NOMO-1 (cell line): ENCODE measurements around the gene MUCL3.
"Not testable (repeated sequence)": the region's sequence is repeated elsewhere in the genome, so short reads cannot be mapped to it uniquely, and the experiment has no call there.

Source experiments
- DNase-seq, 2 experiments: peaks; one replicate each; lab custom pipeline; 2025; ENCODE audit not compliant: unreplicated experiment in 2 of 2; lab: John Stamatoyannopoulos, UW

Gene MUCL3

GRCh38 chr6:30940361-30940986, at the start of gene MUCL3:
MUCL3 (plus strand) TSS chr6:30940973; CDS start chr6:30941000, 27 bp downstream.
- DNase-seq, result no peak

GRCh38 chr6:30891450-30891723, 49.4 kb upstream of the MUCL3 start:
- DNase-seq, result no peak

- DNase-seq, result peak in 1 of 2 experiments; percentile 30
Observed at GRCh38 chr6:30891816-30892538, 48.8 kb upstream of the MUCL3 start.

- no peak for DNase-seq
Observed at GRCh38 chr6:30893001-30893591, 47.7 kb upstream of the MUCL3 start.

GRCh38 chr6:30893666-30894065, 47.1 kb upstream of the MUCL3 start:
- DNase-seq, result no peak

- no peak for DNase-seq
Observed at GRCh38 chr6:30894381-30894780, 46.4 kb upstream of the MUCL3 start.

GRCh38 chr6:30894935-30895334, 45.8 kb upstream of the MUCL3 start:
- no peak for DNase-seq

GRCh38 chr6:30895343-30895742, 45.4 kb upstream of the MUCL3 start:
- no peak for DNase-seq

- no peak for DNase-seq
Observed at GRCh38 chr6:30896541-30896940, 44.2 kb upstream of the MUCL3 start.

GRCh38 chr6:30897882-30898281, 42.9 kb upstream of the MUCL3 start:
- DNase-seq, result no peak

- DNase-seq, result no peak
Observed at GRCh38 chr6:30898750-30899360, 41.9 kb upstream of the MUCL3 start.

GRCh38 chr6:30900863-30901417, 39.8 kb upstream of the MUCL3 start:
- no peak for DNase-seq

- no peak for DNase-seq
Observed at GRCh38 chr6:30901436-30901835, 39.3 kb upstream of the MUCL3 start.

- DNase-seq, result not testable (repeated sequence)
Observed at GRCh38 chr6:30902196-30902595, 38.6 kb upstream of the MUCL3 start.

- DNase-seq, result no peak
Observed at GRCh38 chr6:30902709-30903108, 38.1 kb upstream of the MUCL3 start.

- DNase-seq, result peak; percentile 19 to 25
Observed at GRCh38 chr6:30903236-30903635, 37.5 kb upstream of the MUCL3 start.

- not testable (repeated sequence) for DNase-seq
Observed at GRCh38 chr6:30907290-30907757, 33.4 kb upstream of the MUCL3 start.

GRCh38 chr6:30907758-30908591, 32.8 kb upstream of the MUCL3 start, which contains the start of gene GTF2H4:
GTF2H4 (plus strand) TSS chr6:30908207.
- peak; percentile 96 to 99 for DNase-seq

- no peak for DNase-seq
Observed at GRCh38 chr6:30908700-30909099, 32.1 kb upstream of the MUCL3 start.

GRCh38 chr6:30910473-30910872, 30.3 kb upstream of the MUCL3 start:
- not testable (repeated sequence) for DNase-seq
